HepG2 (cell line): Measurements from ENCODE around the gene GRAMD1A. TPM values are rescaled to one million over a fixed set of nuclear protein-coding genes. Genes with fewer than 3 reads are reported as not detected.

Experiments
- EEA1 ChIP-seq: sonication (generic); formaldehyde crosslinking; IDR thresholded peaks from 2 replicates; pipeline ENCODE4 v1.5.1; 2020; ENCODE audit warnings: mild to moderate bottlenecking, missing genetic modification reagents, borderline replicate concordance
- MIER2 ChIP-seq: IDR thresholded peaks from 2 replicates; pipeline ENCODE4 v1.6.1; 2016; ENCODE audit warnings: missing biosample characterization, missing genetic modification reagents
- MXI1 ChIP-seq: IDR thresholded peaks from 3 replicates; pipeline ENCODE4 v1.6.1; 2012; ENCODE audit warnings: low read depth, low read length, inconsistent platforms, borderline replicate concordance
- NFYB ChIP-seq: sonication (generic); formaldehyde crosslinking; IDR thresholded peaks from 2 replicates; pipeline ENCODE4 v1.4.0; 2020; ENCODE audit warnings: missing genetic modification reagents
- NR2F2 ChIP-seq: IDR thresholded peaks from 2 replicates; pipeline ENCODE4 v1.6.1; 2012; ENCODE audit warnings: low read depth, inconsistent platforms, borderline replicate concordance
- RFX1 ChIP-seq: fragments of 450-650 bp; IDR thresholded peaks from 2 replicates; pipeline ENCODE4 v1.6.1; 2017
- RNF219 ChIP-seq: sonication (generic); formaldehyde crosslinking; IDR thresholded peaks from 2 replicates; pipeline ENCODE4 v1.5.0; 2020; ENCODE audit warnings: mild to moderate bottlenecking, missing genetic modification reagents
- WIZ ChIP-seq: sonication (generic); formaldehyde crosslinking; IDR thresholded peaks from 2 replicates; pipeline ENCODE4 v1.5.1; 2020; ENCODE audit warnings: mild to moderate bottlenecking, missing genetic modification reagents
- ZHX1 ChIP-seq: sonication (generic); formaldehyde crosslinking; IDR thresholded peaks from 2 replicates; pipeline ENCODE4 v1.8.1; 2022; ENCODE audit warnings: low read depth, mild to moderate bottlenecking, missing genetic modification reagents
- ZNF142 ChIP-seq: sonication (generic); formaldehyde crosslinking; IDR thresholded peaks from 2 replicates; pipeline ENCODE4 v1.4.0; 2020; ENCODE audit warnings: missing genetic modification reagents
- ZNF292 ChIP-seq: sonication (generic); formaldehyde crosslinking; IDR thresholded peaks from 2 replicates; pipeline ENCODE4 v1.8.1; 2022; ENCODE audit warnings: mild to moderate bottlenecking, low read depth, missing genetic modification reagents, borderline replicate concordance
- ZNF382 ChIP-seq: sonication (generic); formaldehyde crosslinking; IDR thresholded peaks from 2 replicates; pipeline ENCODE4 v1.5.0; 2020; ENCODE audit warnings: missing genetic modification reagents, mild to moderate bottlenecking, borderline replicate concordance
- ZNF432 ChIP-seq: sonication (generic); formaldehyde crosslinking; IDR thresholded peaks from 2 replicates; pipeline ENCODE4 v1.5.0; 2020; ENCODE audit warnings: missing genetic modification reagents, mild to moderate bottlenecking, borderline replicate concordance
- ZNF879 ChIP-seq: sonication (generic); formaldehyde crosslinking; IDR thresholded peaks from 2 replicates; pipeline ENCODE4 v1.8.1; 2023; ENCODE audit warnings: missing genetic modification reagents
- polyA plus RNA-seq, 8 experiments: library from polyadenylated mRNA; depleted of rRNA in 3 of 8; stranded (reverse) in 7 of 8; unstranded in 1 of 8; fragments of >200 nt; fragmentation: Illumina TruSeq in 4 of 8; extraction: Trizol in 4 of 8; gene quantifications; 2 replicates each; pipeline versions ENCODE4 v1.2.1 to v1.2.3, GENCODE V29; 2011 to 2016; ENCODE audit warnings: low read depth in 4 of 8, missing spikeins in 1 of 8, mixed read lengths in 1 of 8; ENCODE audit not compliant: insufficient read depth in 1 of 8
- total RNA-seq, 5 experiments: library from RNA; depleted of rRNA; stranded (reverse); fragments of >200 nt; fragmentation: Illumina TruSeq; extraction: Trizol; gene quantifications; 2 replicates each; pipeline ENCODE4 v1.2.3, GENCODE V29; 2016; ENCODE audit warnings: low read depth in 1 of 5
- TF ChIP-seq, protein P1 (sequence below): sonication (generic); formaldehyde crosslinking; IDR thresholded peaks from 2 replicates; pipeline ENCODE4 v1.8.0; 2023; ENCODE audit warnings: mild to moderate bottlenecking, missing genetic modification reagents

The GRAMD1A gene
- total and polyA plus RNA-seq, 2 of the 13 experiments (the other 11 are each of a cell fraction or from before 2014, with no cell fraction given) = 14.7 to 181 TPM

- no peak for TF ChIP-seq NR2F2
- TF ChIP-seq WIZ (CRISPR knock-in tag) = no peak
- no peak for TF ChIP-seq EEA1 (CRISPR knock-in tag)
- 0 out of 2 replicates have a peak, but pooled peaks have one; percentile 51 for TF ChIP-seq ZNF879 (CRISPR knock-in tag)
- TF ChIP-seq, protein P1, sequence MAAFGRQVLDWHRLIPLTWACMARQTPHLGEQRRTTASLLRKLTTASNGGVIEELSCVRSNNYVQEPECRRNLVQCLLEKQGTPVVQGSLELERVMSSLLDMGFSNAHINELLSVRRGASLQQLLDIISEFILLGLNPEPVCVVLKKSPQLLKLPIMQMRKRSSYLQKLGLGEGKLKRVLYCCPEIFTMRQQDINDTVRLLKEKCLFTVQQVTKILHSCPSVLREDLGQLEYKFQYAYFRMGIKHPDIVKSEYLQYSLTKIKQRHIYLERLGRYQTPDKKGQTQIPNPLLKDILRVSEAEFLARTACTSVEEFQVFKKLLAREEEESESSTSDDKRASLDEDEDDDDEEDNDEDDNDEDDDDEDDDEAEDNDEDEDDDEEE (CRISPR knock-in tag) = no peak
- no peak for TF ChIP-seq RNF219 (CRISPR knock-in tag)
- TF ChIP-seq MXI1 = no peak
- TF ChIP-seq ZNF382 = no peak
- no peak for TF ChIP-seq MIER2 (CRISPR knock-in tag)
- TF ChIP-seq ZNF432 (CRISPR knock-in tag) = no peak; the same call in 1 of the 2 replicates
- no peak for TF ChIP-seq ZHX1 (CRISPR knock-in tag)
- no peak for TF ChIP-seq ZNF142
- no peak for TF ChIP-seq ZNF292 (CRISPR knock-in tag)
- TF ChIP-seq RFX1 = no peak
- no peak for TF ChIP-seq NFYB (CRISPR knock-in tag)
Measured at GRCh38 chr19:35000647-35001501, 751 bp downstream of the GRAMD1A start (continued).
